Measurements from ENCODE around the gene PKHD1. TPM values are rescaled to one million over a fixed set of nuclear protein-coding genes. Genes with fewer than 3 reads are reported as not detected.

PKHD1 gene
- 0.09 and 0.11 TPM in 2 replicates for total RNA-seq (2021; fragmentation: NEBNext Ultra II Directional; extraction: Animal tissue kit (Norgen Biotek cat#: 25700))
- polyA plus RNA-seq (2011; rRNA removed): 0.03 and 0.06 TPM in 2 replicates
- polyA plus RNA-seq (2011; cell fraction: cytosol; rRNA removed): 0.03 TPM
- 0.09 TPM for polyA plus RNA-seq (2011; cell fraction: nucleus; rRNA removed)
- polyA plus RNA-seq (2012, experiment 1 of 2): 0.03 to 0.05 TPM (median 0.03 TPM) in 4 replicates
- not detected for polyA plus RNA-seq (2012, experiment 2 of 2)
- 0.02 TPM for polyA plus RNA-seq (2013, experiment 1 of 2)
- polyA plus RNA-seq (2013, experiment 2 of 2): 0.04 TPM
- 0.44 and 0.63 TPM in 2 replicates for polyA minus RNA-seq (2011; rRNA and poly(A)+ RNA removed)
- polyA minus RNA-seq (2011; cell fraction: cytosol; rRNA and poly(A)+ RNA removed): 0.07 TPM
- polyA minus RNA-seq (2011; cell fraction: nucleus; rRNA and poly(A)+ RNA removed): 0.80 TPM
- long read RNA-seq, experiment 1: 0 reads
- long read RNA-seq, experiment 2: 0 reads

GRCh38 chr6:52087498-52087999 lies at the start of gene PKHD1:
Gene PKHD1 (minus strand): TSS chr6:52087613. CDS start chr6:52084933, 2,680 bp downstream.
- Histone ChIP-seq H3K27ac (ENCODE audit: low read depth, low read length) (no peak within 1 kb of the TSS), H3K79me1 (ENCODE audit: low read depth, low read length) (no peaks in the 10 kb centered on the region), H3K4me2 (ENCODE audit: insufficient read depth in 1 of 2, low read depth in 2 of 2, low read length in 2 of 2) (no peak within 1 kb of the TSS), H3K27me3 (replicated peaks in 1 of 4; ENCODE audit: control insufficient read depth in 3 of 4, extremely low read depth in 1 of 4, insufficient read depth in 3 of 4, low read length in 3 of 4) (no peaks in the 10 kb centered on the region), H3K4me3 (ENCODE audit: extremely low read depth in 1 of 4, insufficient read depth in 2 of 4, low read depth in 3 of 4, low read length in 4 of 4) (no peak within 1 kb of the TSS), H2BK120ac (replicated peaks; ENCODE audit: low read depth, low read length) (peak within 1 kb of the TSS; percentile 95), H3K56ac (replicated peaks; ENCODE audit: insufficient read length, low read depth, low read length) (no peak within 1 kb of the TSS), H4K20me1 (replicated peaks in 1 of 2; ENCODE audit: control insufficient read depth in 1 of 2, insufficient read depth in 2 of 2, low read length in 2 of 2) (no peaks in the 10 kb centered on the region), H3K23ac (ENCODE audit: insufficient read length) (no peak within 1 kb of the TSS), H3K23me2 (ENCODE audit: low read depth, low read length) (no peaks in the 10 kb centered on the region), H3K14ac (ENCODE audit: insufficient read length) (no peak within 1 kb of the TSS), H2BK15ac (ENCODE audit: low read length) (no peak within 1 kb of the TSS; the same call in 1 of the 2 replicates), H2BK5ac (ENCODE audit: low read depth, low read length) (peak within 1 kb of the TSS; percentile 27; the same call in 1 of the 2 replicates), H3K4ac (replicated peaks; ENCODE audit: insufficient read length, low read depth, low read length) (no peak within 1 kb of the TSS), H3K18ac (ENCODE audit: extremely low read depth, low read length) (0 out of 2 replicates have a peak within 1 kb of the TSS, but pooled peaks have one; percentile 52), H2AFZ (ENCODE audit: low read length) (peak within 1 kb of the TSS; percentile 66), H4K91ac (replicated peaks; ENCODE audit: insufficient read length, low read length) (no peak within 1 kb of the TSS), H2AK5ac (ENCODE audit: low read depth, low read length) (no peak within 1 kb of the TSS), H4K8ac (ENCODE audit: extremely low read depth, insufficient read depth, low read length) (no peak within 1 kb of the TSS), H4K5ac (ENCODE audit: insufficient read length, low read depth, low read length) (no peak within 1 kb of the TSS), H3K4me1 (replicated peaks in 1 of 4; ENCODE audit: control insufficient read depth in 3 of 4, insufficient read depth in 4 of 4, low read length in 3 of 4) (no peaks in the 10 kb centered on the region), H3K36me3 (ENCODE audit: control insufficient read depth in 2 of 4, insufficient read depth in 4 of 4, low read length in 3 of 4) (no peaks in the 10 kb centered on the region; a peak in 1 of 8 replicates), H3K79me2 (ENCODE audit: control insufficient read depth in 1 of 2, insufficient read depth in 2 of 2, low read length in 2 of 2) (no peaks in the 10 kb centered on the region), H2BK12ac (ENCODE audit: low read depth, low read length) (peak within 1 kb of the TSS; percentile 71; the same call in 1 of the 2 replicates), H3K9ac (replicated peaks in 1 of 4; ENCODE audit: extremely low read depth in 1 of 4, low read depth in 3 of 4, low read length in 3 of 4) (no peak within 1 kb of the TSS), H2BK20ac (ENCODE audit: low read length) (no peak within 1 kb of the TSS), H3K9me3 (ENCODE audit: insufficient read depth in 2 of 2, low read depth in 1 of 2, low read length in 1 of 2) (no peaks in the 10 kb centered on the region)
- TF ChIP-seq, protein P1, sequence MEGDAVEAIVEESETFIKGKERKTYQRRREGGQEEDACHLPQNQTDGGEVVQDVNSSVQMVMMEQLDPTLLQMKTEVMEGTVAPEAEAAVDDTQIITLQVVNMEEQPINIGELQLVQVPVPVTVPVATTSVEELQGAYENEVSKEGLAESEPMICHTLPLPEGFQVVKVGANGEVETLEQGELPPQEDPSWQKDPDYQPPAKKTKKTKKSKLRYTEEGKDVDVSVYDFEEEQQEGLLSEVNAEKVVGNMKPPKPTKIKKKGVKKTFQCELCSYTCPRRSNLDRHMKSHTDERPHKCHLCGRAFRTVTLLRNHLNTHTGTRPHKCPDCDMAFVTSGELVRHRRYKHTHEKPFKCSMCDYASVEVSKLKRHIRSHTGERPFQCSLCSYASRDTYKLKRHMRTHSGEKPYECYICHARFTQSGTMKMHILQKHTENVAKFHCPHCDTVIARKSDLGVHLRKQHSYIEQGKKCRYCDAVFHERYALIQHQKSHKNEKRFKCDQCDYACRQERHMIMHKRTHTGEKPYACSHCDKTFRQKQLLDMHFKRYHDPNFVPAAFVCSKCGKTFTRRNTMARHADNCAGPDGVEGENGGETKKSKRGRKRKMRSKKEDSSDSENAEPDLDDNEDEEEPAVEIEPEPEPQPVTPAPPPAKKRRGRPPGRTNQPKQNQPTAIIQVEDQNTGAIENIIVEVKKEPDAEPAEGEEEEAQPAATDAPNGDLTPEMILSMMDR (IDR thresholded peaks at IDR 0.05; ENCODE audit: control extremely low read depth in 1 of 3, insufficient read depth in 1 of 3, low read depth in 1 of 3, low read length in 3 of 3): peak in 2 of 3 experiments; percentile 40 to 73; a peak in 3 of 4 replicates
- TF ChIP-seq RAD21 (IDR thresholded peaks at IDR 0.05 in 1 of 2, conservative IDR thresholded peaks at IDR 0.05 in 1 of 2; ENCODE audit: low read depth in 2 of 2, low read length in 2 of 2): peak; percentile 41 to 56
- no peak for TF ChIP-seq TBP (IDR thresholded peaks at IDR 0.05; ENCODE audit: low read depth, low read length)
- no peak for TF ChIP-seq SIN3A (conservative IDR thresholded peaks at IDR 0.05 in 1 of 2, IDR thresholded peaks at IDR 0.05 in 1 of 2; ENCODE audit: low read depth in 1 of 2, low read length in 2 of 2)
- ChIA-PET POLR2A (ENCODE audit: partially characterized antibody) (no interaction called here), CTCF (ENCODE audit: partially characterized antibody) (interaction anchor here (0.6 to 3.5 kb wide), 11 partner anchors 8 to 460 kb away, joined by 3 to 13 read pairs (median 3); no protein-coding TSS in a partner anchor)
- 67% methylated on average over 7 of the region's 7 CpGs; no CpG with 5 or more reads in 1 of the 2 experiments for WGBS, 2 experiments (ENCODE audit: extremely low coverage in 1 of 2, insufficient coverage in 1 of 2, insufficient read length in 1 of 2, insufficient replicate concordance in 2 of 2, low coverage in 1 of 2, low lambda C conversion rate in 2 of 2, missing lambda C conversion rate in 1 of 2)
- peak; percentile 77 for FAIRE-seq
- DNase-seq (ENCODE audit: low read depth in 1 of 2, low spot score in 2 of 2): no peak

Measured in H1 (cell line).